NCI-H2081 treated with DMSO at 0.1 percent for 48 hours (cell line): Measurements from ENCODE around the gene IQGAP2.
"Not testable (repeated sequence)": the region's sequence is repeated elsewhere in the genome, so short reads cannot be mapped to it uniquely, and the experiment has no call there.

Source experiments
- DNase-seq: peaks from one replicate; lab custom pipeline; 2025; lab: John Stamatoyannopoulos, UW

IQGAP2 gene

GRCh38 chr5:76570153-76570552, 167.1 kb downstream of the IQGAP2 start:
- no peak for DNase-seq

- DNase-seq: no peak
These were observed 168.5 kb downstream of the IQGAP2 start for GRCh38 chr5:76571559-76571958.

- DNase-seq: no peak
These were observed 173.4 kb downstream of the IQGAP2 start for GRCh38 chr5:76576450-76576849.

DNA sequence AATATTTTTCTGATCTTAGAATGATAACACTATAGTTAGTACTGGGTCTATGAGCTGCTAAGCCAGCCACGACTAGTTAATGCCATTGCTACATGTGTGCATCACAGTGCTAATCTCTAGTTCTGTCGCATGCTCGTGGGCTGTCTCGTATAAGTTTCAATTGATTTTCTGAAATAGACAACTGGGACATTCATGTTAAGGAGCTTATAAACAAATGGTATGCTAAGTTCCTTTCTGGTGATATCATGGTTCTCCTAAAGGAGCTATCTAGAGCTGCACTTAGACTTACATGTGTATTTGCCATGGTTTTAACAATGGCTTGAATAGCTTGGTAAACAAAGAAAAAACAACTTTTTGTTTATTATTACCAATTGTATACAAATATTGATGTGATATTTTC, 173.9 kb downstream of the IQGAP2 start:
- no peak for DNase-seq

- no peak for DNase-seq
These were observed 176.3 kb downstream of the IQGAP2 start for GRCh38 chr5:76579166-76579937.

GRCh38 chr5:76580981-76581380, 177.9 kb downstream of the IQGAP2 start:
- DNase-seq: no peak

DNA sequence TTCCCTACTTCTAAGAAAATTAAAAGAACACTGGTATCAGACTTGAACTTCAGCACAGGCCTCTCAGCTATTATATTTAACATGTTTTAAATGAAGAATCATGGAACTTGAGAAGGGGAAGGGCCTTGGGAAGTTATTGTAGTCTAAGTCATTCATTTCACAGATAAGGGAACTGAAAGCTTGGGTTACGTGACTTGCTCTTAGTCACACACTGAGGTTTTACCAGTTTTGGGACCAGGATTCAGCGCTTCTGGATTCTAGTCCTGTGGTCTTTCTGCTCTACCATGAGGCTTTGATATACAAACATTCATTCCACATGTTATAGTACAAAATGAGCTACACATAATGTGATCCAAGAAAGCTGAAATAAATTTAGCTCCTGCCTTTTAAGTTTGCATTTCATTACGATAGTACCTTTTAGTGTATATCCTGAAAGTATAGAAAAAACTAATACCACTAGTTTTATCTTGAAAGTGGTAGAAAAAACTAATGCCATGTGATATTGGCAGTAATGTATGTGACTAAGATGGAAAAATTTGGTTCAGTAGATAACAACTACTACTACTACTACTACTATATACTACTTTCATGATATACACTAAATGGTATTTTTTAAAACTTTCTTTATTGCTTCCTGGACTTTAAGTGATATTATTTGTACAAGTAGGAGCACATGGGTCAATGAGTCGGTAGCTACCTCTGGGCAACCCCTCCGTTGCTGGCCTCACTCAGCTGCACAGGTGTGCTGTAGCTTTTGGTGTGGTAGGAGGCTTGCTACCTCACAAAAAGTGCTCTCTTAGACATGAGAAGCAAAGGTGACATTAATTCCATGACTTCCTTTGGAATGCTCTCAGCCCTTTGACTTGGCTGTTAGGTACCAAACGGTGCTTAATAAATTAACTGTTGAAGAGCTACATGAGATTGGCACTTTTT, 179.4 kb downstream of the IQGAP2 start:
- DNase-seq: no peak

DNA sequence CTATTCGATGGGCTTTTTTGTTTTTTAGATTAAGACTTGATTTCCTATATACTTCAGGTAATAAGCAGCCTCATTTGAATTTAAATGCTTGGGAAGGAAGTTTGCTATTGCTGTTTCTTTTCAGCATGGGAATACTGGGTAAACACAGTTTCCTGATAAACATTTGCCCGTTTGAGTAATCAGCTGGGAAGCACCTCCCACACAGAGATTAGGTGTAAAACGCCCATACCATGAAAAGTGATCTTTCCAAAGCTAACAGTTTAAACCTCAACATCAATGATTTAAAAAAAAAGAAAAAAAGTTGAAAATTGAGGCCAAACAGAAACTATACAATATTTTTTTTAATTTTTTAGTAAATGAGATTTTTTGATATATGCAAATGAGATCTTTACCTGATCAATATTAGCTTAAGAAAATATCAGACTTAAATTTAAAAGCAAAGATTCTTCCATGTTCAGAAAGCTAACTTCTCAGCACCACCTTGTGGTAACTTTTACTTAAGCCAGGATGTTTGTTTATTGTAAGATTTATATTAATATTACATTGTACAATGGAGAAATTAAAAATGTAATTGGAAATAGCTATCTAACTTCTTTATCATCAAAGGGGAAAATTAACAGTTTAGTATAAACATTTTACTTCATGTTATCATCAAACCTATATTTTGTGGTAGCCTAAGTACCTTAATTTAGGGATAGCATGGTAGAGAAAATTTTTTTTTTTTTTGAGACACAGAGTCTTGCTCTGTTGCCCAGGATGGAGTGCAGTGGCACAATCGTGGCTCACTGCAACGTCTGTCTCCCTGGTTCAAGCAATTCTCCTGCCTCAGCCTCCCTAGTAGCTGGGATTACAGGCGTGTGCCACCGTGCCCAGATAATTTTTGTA, 180.3 kb downstream of the IQGAP2 start:
- no peak for DNase-seq

GRCh38 chr5:76585783-76586217, 182.7 kb downstream of the IQGAP2 start:
- DNase-seq: no peak

- DNase-seq: no peak
These were observed 183.4 kb downstream of the IQGAP2 start for GRCh38 chr5:76586531-76586930.

DNA sequence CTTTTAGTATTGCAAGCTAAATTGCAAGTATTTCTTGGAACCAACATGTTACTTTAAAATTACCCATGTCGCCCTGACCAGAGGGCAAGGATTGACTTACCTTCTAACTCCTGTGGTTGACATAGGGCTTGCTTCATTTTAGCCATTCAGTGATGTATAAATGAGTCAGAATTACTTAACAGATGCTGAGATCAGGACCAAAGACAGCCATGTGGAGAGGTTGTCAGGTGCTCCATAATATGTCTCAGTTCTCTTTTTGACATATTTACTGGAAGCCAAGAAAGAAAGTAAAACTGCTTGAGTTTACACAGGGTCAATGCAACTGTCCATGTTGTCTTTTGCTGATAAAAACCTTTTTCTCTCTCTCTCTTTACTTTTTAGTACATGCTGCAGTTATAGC, 186.9 kb downstream of the IQGAP2 start:
- no peak for DNase-seq

GRCh38 chr5:76591366-76591765, 188.3 kb downstream of the IQGAP2 start:
- DNase-seq: no peak

DNA sequence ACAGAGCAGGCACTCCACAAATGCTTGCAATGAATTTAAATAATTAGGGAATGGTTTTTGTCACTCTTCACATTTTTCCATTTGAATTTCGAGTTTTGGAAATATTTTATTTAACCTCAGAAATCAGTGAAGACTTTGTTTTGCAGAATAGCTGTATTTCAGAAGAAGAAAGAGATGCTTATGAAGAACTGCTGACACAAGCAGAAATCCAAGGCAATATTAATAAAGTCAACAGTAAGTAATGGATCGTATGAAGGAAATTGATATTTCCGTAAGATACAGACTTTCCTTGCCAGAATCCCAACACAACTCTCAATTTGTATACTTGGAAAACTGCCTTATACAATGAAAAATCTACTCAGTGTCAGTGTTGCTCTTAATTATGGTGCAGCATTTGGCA, 189.6 kb downstream of the IQGAP2 start:
- no peak for DNase-seq

DNA sequence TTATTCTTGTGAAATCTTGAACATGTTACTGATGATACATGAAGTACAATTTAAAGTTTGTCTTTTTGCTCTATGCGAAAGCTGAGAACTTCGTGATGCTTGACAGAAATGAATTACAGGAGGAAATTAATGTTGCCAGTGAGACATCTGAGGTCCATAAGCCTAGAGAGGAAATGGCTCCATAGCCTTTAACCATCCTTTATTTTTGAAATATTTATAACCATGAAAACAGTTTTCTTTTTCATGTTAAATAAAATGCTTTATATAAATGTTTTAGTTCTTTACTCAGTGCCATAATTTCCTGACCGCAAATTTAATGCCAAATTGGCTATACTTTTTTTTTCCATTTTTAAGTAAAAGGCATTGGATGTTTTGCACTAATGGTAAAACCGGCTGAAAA, 191.0 kb downstream of the IQGAP2 start:
- no peak for DNase-seq

DNA sequence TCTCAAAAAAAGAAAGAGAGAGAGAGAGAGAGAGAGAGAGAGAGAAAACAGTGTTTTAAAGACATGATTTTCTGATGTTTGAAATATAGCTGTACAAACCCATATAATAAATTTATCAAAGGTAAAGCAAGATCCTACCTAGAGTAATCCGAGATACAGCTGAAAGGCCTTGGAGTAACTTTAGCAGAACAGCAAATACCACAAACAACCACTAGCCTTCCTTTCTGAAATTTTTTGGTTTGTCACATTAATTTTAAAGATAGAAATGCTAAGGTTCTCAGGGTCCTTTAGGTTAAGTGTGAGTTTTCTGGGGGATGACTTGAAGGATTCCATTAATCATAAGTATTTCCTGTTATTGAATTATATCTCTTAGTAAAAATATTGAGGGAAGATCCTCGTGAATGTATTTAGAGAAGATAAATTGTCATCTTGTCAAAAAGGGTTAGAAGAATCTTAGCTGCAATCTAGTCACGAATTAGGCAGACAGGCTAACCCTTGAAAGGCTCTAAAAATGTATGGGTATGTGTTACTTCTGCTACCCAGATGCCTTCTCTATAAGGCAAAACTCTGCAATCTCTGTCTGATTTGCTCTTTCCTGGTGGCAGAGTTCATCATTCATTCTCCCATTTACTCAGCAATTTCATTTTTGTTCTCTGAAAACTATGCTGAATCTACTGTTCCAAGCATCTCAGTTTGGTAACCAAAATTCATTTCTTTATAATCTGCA, 192.8 kb downstream of the IQGAP2 start:
- DNase-seq: no peak

DNA sequence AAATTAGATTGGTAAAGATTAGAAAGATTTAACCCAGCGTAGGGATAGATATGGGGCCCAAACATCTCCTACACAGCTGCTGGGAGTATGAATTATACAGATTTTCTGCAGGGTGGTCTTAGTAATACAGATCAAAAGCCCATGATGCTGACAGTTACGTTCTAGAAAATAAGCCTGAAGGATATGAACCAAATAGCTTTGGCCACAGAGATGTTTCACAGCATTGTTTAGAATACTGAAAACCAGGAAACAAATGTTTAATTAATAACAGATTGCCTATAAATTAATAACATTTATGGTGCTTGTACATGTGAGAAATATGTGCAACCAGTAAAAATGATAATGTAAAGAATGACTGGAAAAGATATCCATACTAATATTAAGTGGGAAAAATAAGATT, 195.4 kb downstream of the IQGAP2 start:
- DNase-seq: no peak

DNA sequence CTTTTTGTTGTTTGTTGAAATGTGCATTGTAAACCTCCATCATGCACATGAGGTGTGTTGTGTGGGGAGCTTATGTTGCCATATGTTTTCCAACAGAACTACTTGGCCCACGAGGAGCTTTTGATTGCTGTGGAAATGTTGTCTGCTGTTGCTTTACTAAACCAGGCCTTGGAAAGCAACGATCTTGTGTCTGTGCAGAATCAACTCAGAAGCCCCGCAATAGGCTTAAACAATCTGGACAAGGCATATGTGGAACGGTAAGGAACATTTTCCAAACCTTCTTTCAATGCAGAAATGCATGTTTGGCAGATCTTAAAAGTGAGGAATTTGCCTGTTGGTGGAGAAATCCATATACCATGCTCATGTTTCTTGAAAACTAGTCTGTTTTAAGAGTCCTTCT, 197.6 kb downstream of the IQGAP2 start:
- DNase-seq: no peak

DNA sequence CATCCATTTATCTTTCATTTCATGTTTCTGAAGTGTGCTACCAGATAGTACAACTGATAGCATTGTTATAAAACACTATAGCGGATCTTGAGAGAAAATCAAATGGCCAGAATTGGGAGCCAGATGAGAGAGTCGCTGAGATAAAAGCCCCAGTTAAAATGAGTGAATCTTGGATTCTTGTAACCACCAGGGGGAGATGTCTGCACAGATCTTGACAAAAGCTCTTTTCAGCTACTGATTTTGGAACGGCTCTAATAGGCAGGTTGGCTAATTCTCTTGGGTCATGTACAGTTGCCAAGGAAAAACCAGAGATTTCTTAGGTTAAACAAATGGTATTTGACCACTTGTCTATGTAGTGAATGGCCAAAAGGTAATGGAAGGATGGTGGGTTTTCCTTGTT, 198.4 kb downstream of the IQGAP2 start:
- no peak for DNase-seq

GRCh38 chr5:76602094-76602726, 199.1 kb downstream of the IQGAP2 start:
- DNase-seq: no peak

DNA sequence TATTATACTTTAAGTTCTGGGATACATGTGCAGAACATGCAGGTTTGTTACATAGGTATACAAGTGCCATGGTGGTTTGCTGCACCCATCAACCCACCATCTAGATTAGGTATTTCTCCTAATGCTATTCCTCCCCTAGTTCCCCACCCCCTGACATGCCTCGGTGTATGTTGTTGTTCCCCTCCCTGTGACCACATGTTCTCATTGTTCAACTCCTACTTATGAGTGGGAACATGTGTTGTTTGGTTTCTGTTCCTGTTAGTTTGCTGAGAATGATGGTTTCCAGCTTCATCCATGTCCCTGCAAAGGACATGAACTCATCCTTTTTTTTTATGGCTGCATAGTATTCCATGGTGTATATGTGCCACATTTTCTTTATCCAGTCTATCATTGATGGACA, 200.9 kb downstream of the IQGAP2 start:
- not testable (repeated sequence) for DNase-seq

DNA sequence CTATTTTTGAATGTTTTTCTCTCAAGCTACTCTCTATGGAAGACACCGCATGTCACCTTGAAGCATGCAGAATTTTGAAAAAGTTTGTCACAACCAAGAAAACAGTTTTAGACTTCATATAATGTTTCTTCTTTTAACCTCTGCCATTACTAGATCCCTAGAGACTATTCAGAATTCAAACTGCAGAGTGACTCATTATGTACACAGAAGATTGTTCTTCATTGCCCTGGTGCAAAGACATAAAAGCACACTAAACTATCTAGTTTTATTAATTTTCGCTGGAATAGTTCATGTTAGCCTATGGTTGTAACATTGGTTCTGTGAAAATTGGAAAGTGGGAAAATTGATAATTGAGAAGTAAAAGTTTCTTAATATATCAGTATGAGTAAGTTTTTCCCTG, 201.8 kb downstream of the IQGAP2 start:
- no peak for DNase-seq
